WTC11 (cell line): ENCODE results near the gene MAPK8IP2. TPM values are rescaled to one million over a fixed set of nuclear protein-coding genes. Genes with fewer than 3 reads are reported as not detected.
A peak's percentile ranks its signal among the peaks of the same experiment; 100 is the strongest.

ENCODE experiments used
- ATAC-seq: fragments of 200-7000 bp; cut with Tn5 transposase; 2 replicates; pipeline ENCODE4 v1.10.0; 2021; ENCODE audit warnings: mild to moderate bottlenecking, moderate library complexity
- CTCF ChIA-PET: fragments of 300-600 bp; sonication (Branson Sonifier 250); formaldehyde crosslinking; loops from one replicate; lab custom pipeline; 2021; ENCODE audit warnings: antibody characterized with exemption; lab: Charles Lee
- POLR2A ChIA-PET: fragments of 350-600 bp; sonication (Branson Sonifier 250); formaldehyde crosslinking; loops from one replicate; lab custom pipeline; 2021; ENCODE audit warnings: antibody characterized with exemption; lab: Charles Lee
- DNase-seq: peaks from one replicate; pipeline ENCODE4 v3.0.0; 2021; ENCODE audit warnings: low spot score
- H3K27ac Mint-ChIP-seq: 2 replicates; pipeline ENCODE4 v1.8.0; 2021; ENCODE audit warnings: mixed read lengths
- H3K27me3 Mint-ChIP-seq: 2 replicates; pipeline ENCODE4 v1.8.0; 2021; ENCODE audit warnings: low read depth, mild to moderate bottlenecking, moderate library complexity, mixed read lengths
- H3K36me3 Mint-ChIP-seq: 2 replicates; pipeline ENCODE4 v1.8.0; 2021; ENCODE audit warnings: mixed read lengths
- H3K4me1 Mint-ChIP-seq: 2 replicates; pipeline ENCODE4 v1.8.0; 2022; ENCODE audit warnings: mixed read lengths
- H3K4me3 Mint-ChIP-seq: 2 replicates; pipeline ENCODE4 v1.8.0; 2021; ENCODE audit warnings: mild to moderate bottlenecking, moderate library complexity, mixed read lengths
- H3K9me3 Mint-ChIP-seq: 2 replicates; pipeline ENCODE4 v1.8.0; 2021; ENCODE audit warnings: mixed read lengths
- CREM ChIP-seq: sonication (generic); formaldehyde crosslinking; IDR thresholded peaks from 2 replicates; pipeline ENCODE4 v1.8.1; 2022; ENCODE audit warnings: mild to moderate bottlenecking, missing genetic modification reagents, moderate library complexity
- EMX1 ChIP-seq: fragments of 250-450 bp; sonication (Bioruptor Pico); IDR thresholded peaks from 2 replicates; pipeline ENCODE4 v1.8.0; 2021; ENCODE audit warnings: mild to moderate bottlenecking
- HMGA2 ChIP-seq: fragments of 250-450 bp; sonication (Bioruptor Pico); IDR thresholded peaks from 2 replicates; pipeline ENCODE4 v1.4.0; 2021; ENCODE audit warnings: mild to moderate bottlenecking, moderate library complexity
- IRF2 ChIP-seq: sonication (generic); formaldehyde crosslinking; IDR thresholded peaks from 2 replicates; pipeline ENCODE4 v1.8.0; 2022; ENCODE audit warnings: low read depth, missing genetic modification reagents, borderline replicate concordance
- MXD4 ChIP-seq: fragments of 250-450 bp; sonication (Bioruptor Pico); IDR thresholded peaks from 2 replicates; pipeline ENCODE4 v1.8.0; 2021; ENCODE audit warnings: mild to moderate bottlenecking, moderate library complexity, borderline replicate concordance
- MYBL2 ChIP-seq: sonication (generic); formaldehyde crosslinking; IDR thresholded peaks from 2 replicates; pipeline ENCODE4 v1.8.1; 2023; ENCODE audit warnings: mild to moderate bottlenecking, moderate library complexity, missing genetic modification reagents
- NFATC4 ChIP-seq: fragments of 250-450 bp; sonication (Bioruptor Pico); IDR thresholded peaks from 2 replicates; pipeline ENCODE4 v1.9.0; 2021; ENCODE audit warnings: mild to moderate bottlenecking
- NFYB ChIP-seq: sonication (generic); formaldehyde crosslinking; conservative IDR thresholded peaks from 2 replicates; pipeline ENCODE4 v1.8.0; 2022; ENCODE audit warnings: low read depth, missing genetic modification reagents
- NR2C2 ChIP-seq: sonication (generic); formaldehyde crosslinking; IDR thresholded peaks from 2 replicates; pipeline ENCODE4 v1.8.0; 2022; ENCODE audit warnings: mild to moderate bottlenecking, missing genetic modification reagents
- SMAD4 ChIP-seq: sonication (generic); formaldehyde crosslinking; IDR thresholded peaks from 2 replicates; pipeline ENCODE4 v1.8.0; 2022; ENCODE audit warnings: mild to moderate bottlenecking, missing genetic modification reagents
- SP1 ChIP-seq: sonication (generic); formaldehyde crosslinking; conservative IDR thresholded peaks from 2 replicates; pipeline ENCODE4 v1.8.1; 2022; ENCODE audit warnings: missing genetic modification reagents
- TEAD4 ChIP-seq: sonication (generic); formaldehyde crosslinking; IDR thresholded peaks from 2 replicates; pipeline ENCODE4 v1.8.0; 2022; ENCODE audit warnings: mild to moderate bottlenecking, missing genetic modification reagents
- ZNF121 ChIP-seq: sonication (generic); formaldehyde crosslinking; IDR thresholded peaks from 2 replicates; pipeline ENCODE4 v1.8.0; 2023; ENCODE audit warnings: missing genetic modification reagents
- ZNF219 ChIP-seq: sonication (generic); formaldehyde crosslinking; IDR thresholded peaks from 2 replicates; pipeline ENCODE4 v1.8.0; 2023; ENCODE audit warnings: missing genetic modification reagents, mild to moderate bottlenecking, borderline replicate concordance
- ZNF232 ChIP-seq: sonication (generic); formaldehyde crosslinking; IDR thresholded peaks from 2 replicates; pipeline ENCODE4 v1.8.0; 2022; ENCODE audit warnings: mild to moderate bottlenecking, missing genetic modification reagents
- total RNA-seq: library from RNA; stranded (reverse); gene quantifications from 3 replicates; pipeline ENCODE4 v1.2.3, GENCODE V29; 2021
- TF ChIP-seq, protein P1 (sequence below): sonication (generic); formaldehyde crosslinking; IDR thresholded peaks from 2 replicates; pipeline ENCODE4 v1.8.0; 2023; ENCODE audit warnings: missing genetic modification reagents, mild to moderate bottlenecking, borderline replicate concordance
- TF ChIP-seq, protein P2 (sequence below): sonication (generic); formaldehyde crosslinking; conservative IDR thresholded peaks from 2 replicates; pipeline ENCODE4 v1.8.1; 2023; ENCODE audit warnings: mild to moderate bottlenecking, low read depth, missing genetic modification reagents, moderate library complexity
- TF ChIP-seq, protein P3 (sequence below): sonication (generic); formaldehyde crosslinking; IDR thresholded peaks from 2 replicates; pipeline ENCODE4 v1.8.0; 2022; ENCODE audit warnings: missing genetic modification reagents
- TF ChIP-seq, protein P4 (sequence below): sonication (generic); formaldehyde crosslinking; IDR thresholded peaks from 2 replicates; pipeline ENCODE4 v1.8.1; 2022; ENCODE audit warnings: low read depth, mild to moderate bottlenecking, moderate library complexity, missing genetic modification reagents, borderline replicate concordance
- TF ChIP-seq, protein P5 (sequence below): sonication (generic); formaldehyde crosslinking; IDR thresholded peaks from 2 replicates; pipeline ENCODE4 v1.8.0; 2022; ENCODE audit warnings: mild to moderate bottlenecking, missing genetic modification reagents

The MAPK8IP2 gene
- total RNA-seq, 1 experiment from 2014 or later: 4.9 TPM

DNA sequence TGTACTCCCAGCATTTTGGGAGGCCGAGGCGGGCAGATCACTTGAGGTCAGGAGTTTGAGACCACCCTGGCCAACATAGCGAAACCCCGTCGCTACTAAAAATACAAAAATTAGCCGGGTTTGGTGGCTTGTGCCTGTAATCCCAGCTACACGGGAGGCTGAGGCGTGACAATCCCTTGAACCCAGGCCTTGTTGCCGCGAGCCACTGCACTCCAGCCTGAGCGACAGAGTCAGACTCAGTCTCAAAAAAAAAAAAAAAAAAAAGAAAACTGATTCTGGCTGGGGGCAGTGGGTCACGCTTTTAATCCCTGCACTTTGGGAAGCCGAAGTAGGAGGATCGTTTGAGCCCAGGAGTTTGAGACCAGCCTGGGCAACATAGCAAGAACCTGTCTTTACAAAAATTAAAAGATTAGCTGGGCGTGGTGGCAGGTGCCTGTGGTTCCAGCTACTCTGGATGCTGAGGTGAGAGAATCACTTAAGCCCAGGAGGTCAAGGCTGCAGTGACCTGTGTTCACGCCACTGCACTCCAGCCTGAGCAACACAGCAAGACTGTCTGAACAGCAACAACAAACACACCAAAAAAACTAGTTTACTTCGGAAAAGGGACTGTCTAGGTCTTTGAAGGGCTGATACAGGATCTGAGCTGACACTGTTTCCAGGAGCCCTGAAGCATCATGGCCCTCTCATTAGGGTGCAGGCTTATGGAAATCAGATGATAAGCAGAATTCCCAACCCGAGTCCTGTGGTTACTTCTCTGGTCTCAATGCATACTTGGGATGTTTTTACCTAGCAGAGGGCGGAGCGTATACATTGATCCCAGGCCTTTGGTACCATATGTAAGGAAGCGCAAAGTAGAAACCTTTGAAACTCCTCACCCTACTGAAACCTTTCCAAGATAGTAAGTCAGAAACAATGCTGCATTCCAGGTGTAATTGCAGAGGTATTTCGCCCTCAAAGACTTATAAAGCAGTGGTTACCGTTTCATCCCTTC is 16.2 kb upstream of the MAPK8IP2 start:
- no peak overlapping the region for H3K27ac Mint-ChIP-seq
- no peak for ATAC-seq

DNA sequence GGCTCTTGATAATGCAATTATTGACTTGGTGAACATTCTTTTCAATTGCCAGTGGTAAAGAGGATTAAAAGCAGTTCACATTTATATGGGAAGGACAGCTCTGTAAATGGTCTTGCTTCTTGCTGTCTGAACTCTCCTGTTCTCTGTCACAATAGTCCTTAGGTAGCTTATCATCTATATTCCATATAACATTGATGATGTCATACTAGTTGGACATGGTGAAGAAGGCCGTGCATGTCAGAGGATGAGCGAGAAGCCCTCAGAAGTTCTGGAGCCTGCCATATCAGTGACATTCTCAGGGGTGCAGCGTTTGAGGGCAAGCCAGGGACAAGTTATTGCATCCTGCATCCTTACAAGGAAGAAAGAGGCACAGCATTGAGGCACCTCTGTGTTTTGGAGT is 15.4 kb upstream of the MAPK8IP2 start:
- POLR2A ChIA-PET: no interaction called here
- no peak for ATAC-seq
- Mint-ChIP-seq H3K27ac (no peak overlapping the region), H3K36me3 (peaks cover 5% of the 10 kb centered on the region), H3K9me3 (no peaks in the 10 kb centered on the region), H3K4me1 (peaks cover 9% of the 10 kb centered on the region), H3K4me3 (no peak overlapping the region), H3K27me3 (peaks cover 26% of the 10 kb centered on the region)
- CTCF ChIA-PET: no interaction called here
- no peak for DNase-seq
- no peak for TF ChIP-seq SP1
- no peak for TF ChIP-seq ZNF121 (CRISPR knock-in tag)
- no peak for TF ChIP-seq MXD4 (CRISPR knock-in tag)
- no peak for TF ChIP-seq NFATC4 (CRISPR knock-in tag)
- no peak for TF ChIP-seq MYBL2 (CRISPR knock-in tag)
- no peak for TF ChIP-seq HMGA2 (CRISPR knock-in tag)
- TF ChIP-seq TEAD4 (CRISPR knock-in tag): no peak
- TF ChIP-seq, protein P1, sequence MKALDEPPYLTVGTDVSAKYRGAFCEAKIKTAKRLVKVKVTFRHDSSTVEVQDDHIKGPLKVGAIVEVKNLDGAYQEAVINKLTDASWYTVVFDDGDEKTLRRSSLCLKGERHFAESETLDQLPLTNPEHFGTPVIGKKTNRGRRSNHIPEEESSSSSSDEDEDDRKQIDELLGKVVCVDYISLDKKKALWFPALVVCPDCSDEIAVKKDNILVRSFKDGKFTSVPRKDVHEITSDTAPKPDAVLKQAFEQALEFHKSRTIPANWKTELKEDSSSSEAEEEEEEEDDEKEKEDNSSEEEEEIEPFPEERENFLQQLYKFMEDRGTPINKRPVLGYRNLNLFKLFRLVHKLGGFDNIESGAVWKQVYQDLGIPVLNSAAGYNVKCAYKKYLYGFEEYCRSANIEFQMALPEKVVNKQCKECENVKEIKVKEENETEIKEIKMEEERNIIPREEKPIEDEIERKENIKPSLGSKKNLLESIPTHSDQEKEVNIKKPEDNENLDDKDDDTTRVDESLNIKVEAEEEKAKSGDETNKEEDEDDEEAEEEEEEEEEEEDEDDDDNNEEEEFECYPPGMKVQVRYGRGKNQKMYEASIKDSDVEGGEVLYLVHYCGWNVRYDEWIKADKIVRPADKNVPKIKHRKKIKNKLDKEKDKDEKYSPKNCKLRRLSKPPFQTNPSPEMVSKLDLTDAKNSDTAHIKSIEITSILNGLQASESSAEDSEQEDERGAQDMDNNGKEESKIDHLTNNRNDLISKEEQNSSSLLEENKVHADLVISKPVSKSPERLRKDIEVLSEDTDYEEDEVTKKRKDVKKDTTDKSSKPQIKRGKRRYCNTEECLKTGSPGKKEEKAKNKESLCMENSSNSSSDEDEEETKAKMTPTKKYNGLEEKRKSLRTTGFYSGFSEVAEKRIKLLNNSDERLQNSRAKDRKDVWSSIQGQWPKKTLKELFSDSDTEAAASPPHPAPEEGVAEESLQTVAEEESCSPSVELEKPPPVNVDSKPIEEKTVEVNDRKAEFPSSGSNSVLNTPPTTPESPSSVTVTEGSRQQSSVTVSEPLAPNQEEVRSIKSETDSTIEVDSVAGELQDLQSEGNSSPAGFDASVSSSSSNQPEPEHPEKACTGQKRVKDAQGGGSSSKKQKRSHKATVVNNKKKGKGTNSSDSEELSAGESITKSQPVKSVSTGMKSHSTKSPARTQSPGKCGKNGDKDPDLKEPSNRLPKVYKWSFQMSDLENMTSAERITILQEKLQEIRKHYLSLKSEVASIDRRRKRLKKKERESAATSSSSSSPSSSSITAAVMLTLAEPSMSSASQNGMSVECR (CRISPR knock-in tag): no peak

More for the DNA sequence above, 16.2 kb upstream of the MAPK8IP2 start:
- POLR2A ChIA-PET: no interaction called here
- DNase-seq: no peak
- H3K9me3 Mint-ChIP-seq: no peaks in the 10 kb centered on the region
- H3K4me1 Mint-ChIP-seq: peaks cover 9% of the 10 kb centered on the region
- CTCF ChIA-PET: interaction anchor here (1.1 to 1.7 kb wide), 2 partner anchors 57 to 115 kb away, joined by 3 to 6 read pairs; no protein-coding TSS in a partner anchor
- H3K36me3 Mint-ChIP-seq: peaks cover 7% of the 10 kb centered on the region
- H3K4me3 Mint-ChIP-seq: peak overlapping the region; percentile 97
- TF ChIP-seq NFYB (CRISPR knock-in tag): no peak
- TF ChIP-seq, protein P2, sequence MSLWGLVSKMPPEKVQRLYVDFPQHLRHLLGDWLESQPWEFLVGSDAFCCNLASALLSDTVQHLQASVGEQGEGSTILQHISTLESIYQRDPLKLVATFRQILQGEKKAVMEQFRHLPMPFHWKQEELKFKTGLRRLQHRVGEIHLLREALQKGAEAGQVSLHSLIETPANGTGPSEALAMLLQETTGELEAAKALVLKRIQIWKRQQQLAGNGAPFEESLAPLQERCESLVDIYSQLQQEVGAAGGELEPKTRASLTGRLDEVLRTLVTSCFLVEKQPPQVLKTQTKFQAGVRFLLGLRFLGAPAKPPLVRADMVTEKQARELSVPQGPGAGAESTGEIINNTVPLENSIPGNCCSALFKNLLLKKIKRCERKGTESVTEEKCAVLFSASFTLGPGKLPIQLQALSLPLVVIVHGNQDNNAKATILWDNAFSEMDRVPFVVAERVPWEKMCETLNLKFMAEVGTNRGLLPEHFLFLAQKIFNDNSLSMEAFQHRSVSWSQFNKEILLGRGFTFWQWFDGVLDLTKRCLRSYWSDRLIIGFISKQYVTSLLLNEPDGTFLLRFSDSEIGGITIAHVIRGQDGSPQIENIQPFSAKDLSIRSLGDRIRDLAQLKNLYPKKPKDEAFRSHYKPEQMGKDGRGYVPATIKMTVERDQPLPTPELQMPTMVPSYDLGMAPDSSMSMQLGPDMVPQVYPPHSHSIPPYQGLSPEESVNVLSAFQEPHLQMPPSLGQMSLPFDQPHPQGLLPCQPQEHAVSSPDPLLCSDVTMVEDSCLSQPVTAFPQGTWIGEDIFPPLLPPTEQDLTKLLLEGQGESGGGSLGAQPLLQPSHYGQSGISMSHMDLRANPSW (CRISPR knock-in tag): no peak
- no peak for TF ChIP-seq CREM
- TF ChIP-seq ZNF219: no peak
- TF ChIP-seq EMX1: no peak
- TF ChIP-seq, protein P3, sequence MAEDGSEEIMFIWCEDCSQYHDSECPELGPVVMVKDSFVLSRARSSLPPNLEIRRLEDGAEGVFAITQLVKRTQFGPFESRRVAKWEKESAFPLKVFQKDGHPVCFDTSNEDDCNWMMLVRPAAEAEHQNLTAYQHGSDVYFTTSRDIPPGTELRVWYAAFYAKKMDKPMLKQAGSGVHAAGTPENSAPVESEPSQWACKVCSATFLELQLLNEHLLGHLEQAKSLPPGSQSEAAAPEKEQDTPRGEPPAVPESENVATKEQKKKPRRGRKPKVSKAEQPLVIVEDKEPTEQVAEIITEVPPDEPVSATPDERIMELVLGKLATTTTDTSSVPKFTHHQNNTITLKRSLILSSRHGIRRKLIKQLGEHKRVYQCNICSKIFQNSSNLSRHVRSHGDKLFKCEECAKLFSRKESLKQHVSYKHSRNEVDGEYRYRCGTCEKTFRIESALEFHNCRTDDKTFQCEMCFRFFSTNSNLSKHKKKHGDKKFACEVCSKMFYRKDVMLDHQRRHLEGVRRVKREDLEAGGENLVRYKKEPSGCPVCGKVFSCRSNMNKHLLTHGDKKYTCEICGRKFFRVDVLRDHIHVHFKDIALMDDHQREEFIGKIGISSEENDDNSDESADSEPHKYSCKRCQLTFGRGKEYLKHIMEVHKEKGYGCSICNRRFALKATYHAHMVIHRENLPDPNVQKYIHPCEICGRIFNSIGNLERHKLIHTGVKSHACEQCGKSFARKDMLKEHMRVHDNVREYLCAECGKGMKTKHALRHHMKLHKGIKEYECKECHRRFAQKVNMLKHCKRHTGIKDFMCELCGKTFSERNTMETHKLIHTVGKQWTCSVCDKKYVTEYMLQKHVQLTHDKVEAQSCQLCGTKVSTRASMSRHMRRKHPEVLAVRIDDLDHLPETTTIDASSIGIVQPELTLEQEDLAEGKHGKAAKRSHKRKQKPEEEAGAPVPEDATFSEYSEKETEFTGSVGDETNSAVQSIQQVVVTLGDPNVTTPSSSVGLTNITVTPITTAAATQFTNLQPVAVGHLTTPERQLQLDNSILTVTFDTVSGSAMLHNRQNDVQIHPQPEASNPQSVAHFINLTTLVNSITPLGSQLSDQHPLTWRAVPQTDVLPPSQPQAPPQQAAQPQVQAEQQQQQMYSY (CRISPR knock-in tag): no peak
- no peak for TF ChIP-seq MYBL2 (CRISPR knock-in tag)
- TF ChIP-seq ZNF232: no peak
- no peak for TF ChIP-seq SMAD4
- TF ChIP-seq NR2C2: no peak
- TF ChIP-seq, protein P4, sequence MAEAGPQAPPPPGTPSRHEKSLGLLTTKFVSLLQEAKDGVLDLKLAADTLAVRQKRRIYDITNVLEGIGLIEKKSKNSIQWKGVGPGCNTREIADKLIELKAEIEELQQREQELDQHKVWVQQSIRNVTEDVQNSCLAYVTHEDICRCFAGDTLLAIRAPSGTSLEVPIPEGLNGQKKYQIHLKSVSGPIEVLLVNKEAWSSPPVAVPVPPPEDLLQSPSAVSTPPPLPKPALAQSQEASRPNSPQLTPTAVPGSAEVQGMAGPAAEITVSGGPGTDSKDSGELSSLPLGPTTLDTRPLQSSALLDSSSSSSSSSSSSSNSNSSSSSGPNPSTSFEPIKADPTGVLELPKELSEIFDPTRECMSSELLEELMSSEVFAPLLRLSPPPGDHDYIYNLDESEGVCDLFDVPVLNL (CRISPR knock-in tag): no peak
- TF ChIP-seq, protein P5, sequence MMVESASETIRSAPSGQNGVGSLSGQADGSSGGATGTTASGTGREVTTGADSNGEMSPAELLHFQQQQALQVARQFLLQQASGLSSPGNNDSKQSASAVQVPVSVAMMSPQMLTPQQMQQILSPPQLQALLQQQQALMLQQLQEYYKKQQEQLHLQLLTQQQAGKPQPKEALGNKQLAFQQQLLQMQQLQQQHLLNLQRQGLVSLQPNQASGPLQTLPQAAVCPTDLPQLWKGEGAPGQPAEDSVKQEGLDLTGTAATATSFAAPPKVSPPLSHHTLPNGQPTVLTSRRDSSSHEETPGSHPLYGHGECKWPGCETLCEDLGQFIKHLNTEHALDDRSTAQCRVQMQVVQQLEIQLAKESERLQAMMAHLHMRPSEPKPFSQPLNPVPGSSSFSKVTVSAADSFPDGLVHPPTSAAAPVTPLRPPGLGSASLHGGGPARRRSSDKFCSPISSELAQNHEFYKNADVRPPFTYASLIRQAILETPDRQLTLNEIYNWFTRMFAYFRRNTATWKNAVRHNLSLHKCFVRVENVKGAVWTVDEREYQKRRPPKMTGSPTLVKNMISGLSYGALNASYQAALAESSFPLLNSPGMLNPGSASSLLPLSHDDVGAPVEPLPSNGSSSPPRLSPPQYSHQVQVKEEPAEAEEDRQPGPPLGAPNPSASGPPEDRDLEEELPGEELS (CRISPR knock-in tag): no peak
- TF ChIP-seq IRF2 (CRISPR knock-in tag): no peak
- peaks cover 18% of the 10 kb centered on the region for H3K27me3 Mint-ChIP-seq
